ENCODE results near the gene SPATA25.
"Not testable (repeated sequence)": the region's sequence is repeated elsewhere in the genome, so short reads cannot be mapped to it uniquely, and the experiment has no call there.

SPATA25 gene

GRCh38 chr20:45913116-45913515, 25.7 kb upstream of the SPATA25 start:
- no peak for DNase-seq

DNA sequence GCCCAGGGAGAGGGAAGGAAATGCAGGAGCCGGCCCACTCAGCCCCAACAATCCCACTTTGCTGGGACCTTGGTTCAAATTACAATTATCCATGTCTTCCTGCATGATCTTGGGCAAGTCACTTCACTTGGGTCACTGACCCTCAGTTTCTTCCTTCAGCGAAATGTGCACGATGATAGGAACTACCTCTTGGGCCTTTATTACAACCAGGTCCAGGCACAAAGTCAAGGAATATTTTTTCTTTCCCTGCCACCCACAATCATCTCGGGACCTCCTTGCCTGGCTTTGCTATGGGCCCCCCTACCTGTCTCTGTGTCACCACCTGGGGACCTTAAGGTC, 24.9 kb upstream of the SPATA25 start:
- DNase-seq, result no peak

GRCh38 chr20:45911486-45912343, 24.3 kb upstream of the SPATA25 start, which contains the start of gene PLTP:
Gene PLTP (minus strand): TSS chr20:45912155. CDS start chr20:45911452, 703 bp downstream.
- DNase-seq, result peak; percentile 2

GRCh38 chr20:45910670-45911485, 23.5 kb upstream of the SPATA25 start:
- DNase-seq, result no peak

- no peak for DNase-seq
Measured at GRCh38 chr20:45909817-45910669, 22.6 kb upstream of the SPATA25 start.

- DNase-seq, result no peak
Measured at GRCh38 chr20:45909336-45909808, 21.9 kb upstream of the SPATA25 start.

GRCh38 chr20:45908084-45908483, 20.7 kb upstream of the SPATA25 start:
- DNase-seq, result no peak

- no peak for DNase-seq
Measured at GRCh38 chr20:45907219-45907948, 20.0 kb upstream of the SPATA25 start.

GRCh38 chr20:45905505-45906079, 18.2 kb upstream of the SPATA25 start:
- DNase-seq, result no peak

GRCh38 chr20:45904583-45905504, 17.4 kb upstream of the SPATA25 start:
- DNase-seq, result no peak

DNA sequence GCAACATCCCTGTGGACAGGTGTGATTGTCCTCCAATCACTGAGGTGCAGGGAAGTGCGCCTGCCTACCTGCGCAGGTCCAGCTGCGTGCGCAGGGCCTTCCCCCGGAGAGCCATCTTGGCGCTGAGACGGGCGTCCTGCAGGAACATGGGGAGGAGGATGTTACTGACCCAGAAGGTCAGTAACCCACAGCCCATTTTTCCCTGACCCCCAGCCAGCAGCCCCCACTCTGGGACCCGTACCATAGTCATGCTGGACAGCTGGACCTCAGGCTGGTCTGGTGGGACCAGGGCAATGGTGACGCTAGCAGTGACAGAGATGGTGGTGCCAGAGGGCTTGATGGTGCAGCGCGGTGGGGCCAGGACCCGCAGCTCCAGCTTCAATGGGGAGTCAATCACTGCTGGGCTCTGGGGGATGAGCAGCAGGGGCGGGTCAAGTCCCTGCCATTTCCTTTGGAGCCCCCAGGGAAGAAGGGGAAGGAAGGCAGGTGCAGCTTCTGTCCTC, 14.8 kb upstream of the SPATA25 start:
- DNase-seq, result no peak

DNA sequence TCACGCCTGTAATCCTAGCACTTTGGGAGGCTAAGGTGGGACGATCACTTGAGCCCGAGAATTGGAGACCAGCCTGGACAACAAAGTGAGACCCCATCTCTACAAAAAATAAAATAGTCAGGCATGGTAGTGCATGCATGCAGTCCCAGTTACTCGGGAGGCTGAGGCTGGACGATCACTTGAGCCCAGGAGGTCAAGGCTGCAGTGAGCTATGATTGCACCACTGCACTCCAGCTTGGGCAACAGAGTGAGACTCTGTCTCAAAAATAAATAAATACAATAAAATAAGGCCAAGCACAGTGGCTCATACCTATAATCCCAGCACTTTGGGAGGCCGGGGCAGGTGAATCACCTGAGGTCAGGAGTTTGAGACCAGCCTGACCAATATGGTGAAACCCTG, 13.9 kb upstream of the SPATA25 start:
- not testable (repeated sequence) for DNase-seq

GRCh38 chr20:45899046-45899835, 11.8 kb upstream of the SPATA25 start:
- no peak for DNase-seq

- DNase-seq, result no peak
Measured at GRCh38 chr20:45898285-45898684, 10.9 kb upstream of the SPATA25 start.

DNA sequence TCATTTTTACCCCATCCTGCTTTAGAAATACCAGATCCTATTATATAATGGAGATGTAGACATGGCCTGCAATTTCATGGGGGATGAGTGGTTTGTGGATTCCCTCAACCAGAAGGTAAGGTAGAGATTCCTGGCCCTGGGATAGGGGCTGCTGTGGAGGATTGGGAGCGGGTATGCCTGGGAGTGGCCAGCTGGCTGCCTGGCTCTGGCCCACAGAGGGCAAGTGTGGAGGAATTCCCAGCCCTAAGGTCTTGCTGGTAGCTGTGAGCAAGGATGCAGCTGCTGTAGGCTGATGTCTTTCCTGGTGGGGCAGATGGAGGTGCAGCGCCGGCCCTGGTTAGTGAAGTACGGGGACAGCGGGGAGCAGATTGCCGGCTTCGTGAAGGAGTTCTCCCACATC, 10.3 kb upstream of the SPATA25 start:
- DNase-seq, result no peak

DNA sequence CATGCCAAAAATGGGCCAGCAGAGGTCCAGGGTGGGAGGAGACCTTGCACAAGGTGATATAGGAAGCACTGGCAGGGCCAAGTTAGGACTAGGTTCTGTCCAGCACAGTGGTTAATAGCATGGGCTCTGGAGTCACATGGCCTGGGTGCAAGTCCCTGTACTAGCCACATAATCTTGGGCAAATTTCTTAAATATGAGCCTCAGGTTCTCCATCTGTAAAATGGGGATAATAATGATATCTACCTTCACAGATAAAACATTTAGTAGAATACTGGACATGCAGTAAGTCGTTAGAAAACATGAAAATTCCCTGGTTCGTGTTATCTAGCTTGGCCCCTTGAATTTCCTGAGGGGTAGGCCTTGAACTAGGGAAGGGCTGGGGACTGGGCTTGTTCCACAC, 9.9 kb upstream of the SPATA25 start:
- no peak for DNase-seq

DNA sequence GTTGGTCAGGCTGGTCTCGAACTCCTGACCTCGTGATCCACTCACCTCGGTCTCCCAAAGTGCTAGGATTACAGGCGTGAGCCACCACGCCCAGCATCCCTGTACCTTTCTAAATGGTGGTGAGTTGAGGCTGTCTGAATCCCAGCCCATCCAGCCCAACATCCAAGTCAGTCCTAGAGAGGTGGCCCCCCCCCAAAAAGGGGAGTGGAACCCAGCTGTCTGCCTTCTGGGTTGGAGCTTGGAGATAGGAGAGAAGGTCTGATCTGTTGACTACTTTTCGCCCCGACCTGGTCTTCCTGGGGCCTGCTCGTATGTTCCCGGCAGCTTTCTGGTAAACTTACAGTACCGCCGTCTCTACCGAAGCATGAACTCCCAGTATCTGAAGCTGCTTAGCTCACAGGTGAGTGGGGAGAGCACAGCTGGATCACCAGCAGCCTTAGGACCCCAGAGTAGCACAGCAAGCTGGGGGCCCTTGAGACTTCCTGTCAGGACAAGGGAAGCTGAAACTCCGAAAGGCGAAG, 9.3 kb upstream of the SPATA25 start:
- no peak for DNase-seq

- DNase-seq, result no peak
Measured at GRCh38 chr20:45894797-45895196, 7.4 kb upstream of the SPATA25 start.

DNA sequence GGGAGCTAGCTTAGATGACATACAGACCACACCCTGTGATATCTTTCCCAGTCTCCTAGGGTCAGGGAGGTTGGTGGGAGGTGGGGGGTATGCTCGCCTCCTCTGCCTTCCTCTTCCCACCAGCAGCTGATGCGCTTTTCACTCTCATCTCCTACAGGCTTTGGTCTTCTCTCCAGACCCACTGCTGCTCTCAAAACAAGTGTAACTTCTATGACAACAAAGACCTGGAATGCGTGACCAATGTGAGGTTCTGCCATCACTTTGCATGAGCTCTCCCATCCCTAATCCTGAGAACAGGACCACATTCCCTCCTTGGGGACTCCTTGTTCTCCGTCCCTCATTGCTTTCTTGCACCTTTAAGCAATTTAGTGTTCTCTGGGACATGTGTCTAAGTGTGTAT, 6.4 kb upstream of the SPATA25 start:
- DNase-seq, result no peak
